Thymus (tissue), 14 donors: Measurements from ENCODE around the gene GFM2. TPM values are rescaled to one million over a fixed set of nuclear protein-coding genes. Genes with fewer than 3 reads are reported as not detected.
"Not testable (repeated sequence)": the region's sequence is repeated elsewhere in the genome, so short reads cannot be mapped to it uniquely, and the experiment has no call there.

ENCODE experiments used
- DNase-seq, 9 donors: peaks; one replicate each; pipeline ENCODE4 v3.0.0-alpha.2; 2013; ENCODE audit warnings: low spot score in 9 of 9, low read depth in 6 of 9, missing footprints in 1 of 9
- H3K27ac ChIP-seq, 2 donors: one replicate each; pipeline ENCODE4 v1.5.1; 2013; ENCODE audit warnings: control low read depth in 1 of 2, low read depth in 1 of 2, low read length in 1 of 2, mild to moderate bottlenecking in 1 of 2, moderate library complexity in 1 of 2
- H3K27me3 ChIP-seq, 2 donors: one replicate each; pipeline ENCODE4 v1.5.1; 2013; ENCODE audit warnings: low read length in 1 of 2; ENCODE audit not compliant: control insufficient read depth in 2 of 2, insufficient read depth in 1 of 2
- H3K36me3 ChIP-seq, 2 donors: one replicate each; pipeline ENCODE4 v1.5.1; 2013; ENCODE audit warnings: low read length in 1 of 2, mild to moderate bottlenecking in 1 of 2, moderate library complexity in 1 of 2; ENCODE audit not compliant: control insufficient read depth in 2 of 2, insufficient read depth in 2 of 2
- H3K4me1 ChIP-seq, 2 donors: one replicate each; pipeline ENCODE4 v1.5.1; 2013; ENCODE audit warnings: low read length in 2 of 2; ENCODE audit not compliant: control insufficient read depth in 2 of 2, insufficient read depth in 2 of 2
- H3K4me3 ChIP-seq, 2 donors: one replicate each; pipeline ENCODE4 v1.5.1; 2013; ENCODE audit warnings: low read length in 2 of 2, control low read depth in 1 of 2, mild to moderate bottlenecking in 1 of 2
- H3K9me3 ChIP-seq, 2 donors: one replicate each; pipeline ENCODE4 v1.5.1; 2013; ENCODE audit warnings: low read length in 1 of 2, mild to moderate bottlenecking in 1 of 2; ENCODE audit not compliant: control insufficient read depth in 2 of 2, insufficient read depth in 1 of 2
- WGBS: extraction: QIAGEN DNeasy Blood & Tissue Kit; methylation state at CpG from one replicate; pipeline ENCODE4 v1.1.7; 2013; 5-methylcytosine and 5-hydroxymethylcytosine counted together
- long read RNA-seq, 10 donors: transcript quantifications; one replicate each; lab custom pipeline, GENCODE V29; 2026
- polyA plus RNA-seq: library from polyadenylated mRNA; stranded (reverse); fragments of 200-250 nt; gene quantifications from one replicate; pipeline ENCODE4 v1.2.3, GENCODE V29; 2013
- total RNA-seq: library from RNA; stranded (reverse); fragments of 120-200 nt; gene quantifications from one replicate; pipeline ENCODE4 v1.2.4, GENCODE V29; 2013
- donor health status: healthy.

Gene GFM2
- total RNA-seq (36.4 TPM), polyA plus RNA-seq (37.2 TPM)
- long read RNA-seq, donor 1, partial matches to known transcripts, result 0 of 1 reads
- long read RNA-seq, donor 1, other reads (novel, unspliced or antisense), result 0 of 1 reads
- long read RNA-seq, donor 2, result 0 reads
- long read RNA-seq, donor 3, transcript GFM2-201 (21 exons, 3,249 nt), result major isoform, 8 of 777 reads
- long read RNA-seq, donor 3, partial matches to known transcripts, result 535 of 777 reads
- long read RNA-seq, donor 3, other reads (novel, unspliced or antisense), result 233 of 777 reads
- long read RNA-seq, donor 4, transcript GFM2-201 (21 exons, 3,249 nt), result major isoform, 5 of 5 reads
- long read RNA-seq, donor 4, partial matches to known transcripts, result 0 of 5 reads
- long read RNA-seq, donor 4, other reads (novel, unspliced or antisense), result 0 of 5 reads
- long read RNA-seq, donor 5, partial matches to known transcripts, result 0 of 4 reads
- long read RNA-seq, donor 5, other reads (novel, unspliced or antisense), result 0 of 4 reads
- long read RNA-seq, donor 6, partial matches to known transcripts, result 572 of 574 reads
- long read RNA-seq, donor 6, other reads (novel, unspliced or antisense), result 0 of 574 reads
- long read RNA-seq, donor 7, transcript GFM2-201 (21 exons, 3,249 nt), result major isoform, 5 of 6 reads
- long read RNA-seq, donor 7, partial matches to known transcripts, result 0 of 6 reads
- long read RNA-seq, donor 7, other reads (novel, unspliced or antisense), result 0 of 6 reads
- long read RNA-seq, donor 8, partial matches to known transcripts, result 0 of 1 reads
- long read RNA-seq, donor 8, other reads (novel, unspliced or antisense), result 0 of 1 reads
- long read RNA-seq, donor 9, partial matches to known transcripts, result 0 of 4 reads
- long read RNA-seq, donor 9, other reads (novel, unspliced or antisense), result 0 of 4 reads
- long read RNA-seq, donor 10, partial matches to known transcripts, result 626 of 653 reads
- long read RNA-seq, donor 10, other reads (novel, unspliced or antisense), result 24 of 653 reads

GRCh38 chr5:74766849-74767578 lies at the start of gene GFM2, which contains the start of gene NSA2:
Gene GFM2, minus strand, starts transcription at chr5:74767117. Its CDS starts 3,375 bp downstream, at chr5:74763742.
Gene NSA2, plus strand, starts transcription at chr5:74767249. Its CDS starts 112 bp downstream, at chr5:74767361.
- H3K4me1 ChIP-seq, result peaks cover 9 to 20% of the 10 kb centered on the region in 2 donors
- peak within 1 kb of the TSS; percentile 77 to 88 for H3K27ac ChIP-seq
- H3K27me3 ChIP-seq, result no peaks in the 10 kb centered on the region
- DNase-seq, result peak; percentile 83 to 98 (median 93)
- H3K4me3 ChIP-seq, result peak within 1 kb of the TSS; percentile 75 to 98
- WGBS, result under 1% methylated on average over 54 of the region's 54 CpGs
- H3K36me3 ChIP-seq, result peaks cover 5 to 29% of the 10 kb centered on the region in 2 donors
- no peaks in the 10 kb centered on the region for H3K9me3 ChIP-seq

- Histone ChIP-seq H3K9me3 (no peaks in the 10 kb centered on the region), H3K4me3 (no peak overlapping the region), H3K36me3 (no peaks in the 10 kb centered on the region), H3K27me3 (no peaks in the 10 kb centered on the region), H3K4me1 (no peaks in the 10 kb centered on the region), H3K27ac (no peak overlapping the region)
- DNase-seq, result no peak
- WGBS, result 97% methylated on average over 4 of the region's 4 CpGs
Measured at GRCh38 chr5:74810915-74811314, 44.0 kb upstream of the GFM2 start.

- no peaks in the 10 kb centered on the region for H3K9me3 ChIP-seq
- H3K36me3 ChIP-seq, result peaks cover 11 to 12% of the 10 kb centered on the region in 2 donors
- no peak for DNase-seq
- no peak overlapping the region for H3K27ac ChIP-seq
- 71% methylated on average over 1 of the region's 1 CpG for WGBS
- no peaks in the 10 kb centered on the region for H3K4me1 ChIP-seq
- H3K4me3 ChIP-seq, result no peak overlapping the region
- H3K27me3 ChIP-seq, result no peaks in the 10 kb centered on the region
Measured at GRCh38 chr5:74801941-74802340, 35.0 kb upstream of the GFM2 start.

GRCh38 chr5:74801197-74801596 lies 34.3 kb upstream of the GFM2 start:
- WGBS, result 97% methylated on average over 3 of the region's 3 CpGs
- no peaks in the 10 kb centered on the region for H3K9me3 ChIP-seq
- peaks cover 11 to 12% of the 10 kb centered on the region in 2 donors for H3K36me3 ChIP-seq
- no peak overlapping the region for H3K27ac ChIP-seq
- H3K4me3 ChIP-seq, result no peak overlapping the region
- no peaks in the 10 kb centered on the region for H3K4me1 ChIP-seq
- DNase-seq, result no peak
- no peaks in the 10 kb centered on the region for H3K27me3 ChIP-seq

- no peaks in the 10 kb centered on the region for H3K9me3 ChIP-seq
- no peak for DNase-seq
- WGBS, result 96% methylated on average over 21 of the region's 21 CpGs
- no peaks in the 10 kb centered on the region for H3K27me3 ChIP-seq
- H3K4me1 ChIP-seq, result no peaks in the 10 kb centered on the region
- no peak overlapping the region for H3K27ac ChIP-seq
- H3K4me3 ChIP-seq, result no peak overlapping the region
- H3K36me3 ChIP-seq, result peaks cover 11 to 16% of the 10 kb centered on the region in 2 donors
Measured at GRCh38 chr5:74798977-74799911, 32.3 kb upstream of the GFM2 start.

GRCh38 chr5:74791669-74792068 lies 24.8 kb upstream of the GFM2 start:
- peaks cover 11 to 13% of the 10 kb centered on the region in 2 donors for H3K36me3 ChIP-seq
- not testable (repeated sequence) for H3K4me1 ChIP-seq, H3K27me3 ChIP-seq, H3K9me3 ChIP-seq, H3K27ac ChIP-seq, H3K4me3 ChIP-seq, DNase-seq
- 98% methylated on average over 3 of the region's 3 CpGs for WGBS

GRCh38 chr5:74787424-74787823 lies 20.5 kb upstream of the GFM2 start:
- H3K4me3 ChIP-seq, result no peak overlapping the region
- no peak for DNase-seq
- H3K36me3 ChIP-seq, result peaks cover 10 to 12% of the 10 kb centered on the region in 2 donors
- no peaks in the 10 kb centered on the region for H3K27me3 ChIP-seq
- H3K4me1 ChIP-seq, result no peaks in the 10 kb centered on the region
- H3K9me3 ChIP-seq, result no peaks in the 10 kb centered on the region
- H3K27ac ChIP-seq, result no peak overlapping the region
- WGBS, result 96% methylated on average over 6 of the region's 6 CpGs

- H3K27ac ChIP-seq, result no peak overlapping the region
- DNase-seq, result no peak
- WGBS, result 98% methylated on average over 6 of the region's 6 CpGs
- no peaks in the 10 kb centered on the region for H3K27me3 ChIP-seq
- peaks cover 10% of the 10 kb centered on the region in 2 donors for H3K36me3 ChIP-seq
- no peaks in the 10 kb centered on the region for H3K9me3 ChIP-seq
- no peak overlapping the region for H3K4me3 ChIP-seq
- H3K4me1 ChIP-seq, result no peaks in the 10 kb centered on the region
Measured at GRCh38 chr5:74786851-74787250, 19.9 kb upstream of the GFM2 start.
